ENCODE measurements around the gene IGFL2. TPM values are rescaled to one million over a fixed set of nuclear protein-coding genes. Genes with fewer than 3 reads are reported as not detected.
"Not testable (repeated sequence)": the region's sequence is repeated elsewhere in the genome, so short reads cannot be mapped to it uniquely, and the experiment has no call there.

The IGFL2 gene
- total RNA-seq, 2 donors from 2014 or later = not detected

DNA sequence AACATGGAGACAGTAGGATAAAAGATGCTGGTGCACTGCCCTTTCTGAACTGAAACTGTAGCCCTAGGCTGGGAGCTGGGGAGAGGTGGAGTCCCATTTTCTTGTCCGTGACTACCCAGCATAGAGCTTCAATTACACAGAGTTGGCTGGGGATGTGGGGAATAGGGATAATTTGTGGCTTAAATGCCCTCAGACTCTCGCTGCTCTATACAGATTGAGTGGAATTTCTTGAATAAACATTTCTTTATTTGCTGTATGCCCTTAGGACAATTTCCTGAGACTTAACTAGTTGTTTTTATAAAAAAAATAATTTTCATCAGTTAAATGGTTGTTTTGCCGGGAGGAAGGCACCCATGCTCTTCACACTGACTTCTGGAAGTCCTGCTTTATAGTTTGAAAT, 7.2 kb downstream of the IGFL2 start:
- Mint-ChIP-seq H3K36me3 (ENCODE audit: insufficient read depth in 2 of 2) (no peaks in the 10 kb centered on the region), H3K27me3 (ENCODE audit: low read depth) (peaks cover 82% of the 10 kb centered on the region), H3K4me3 (no peak overlapping the region), H3K9me3 (no peaks in the 10 kb centered on the region), H3K27ac (no peak overlapping the region), H3K4me1 (ENCODE audit: low read depth) (peaks cover 4% of the 10 kb centered on the region)
- DNase-seq (no peak), ATAC-seq (replicated peaks in 1 of 2) (no peak)

DNA sequence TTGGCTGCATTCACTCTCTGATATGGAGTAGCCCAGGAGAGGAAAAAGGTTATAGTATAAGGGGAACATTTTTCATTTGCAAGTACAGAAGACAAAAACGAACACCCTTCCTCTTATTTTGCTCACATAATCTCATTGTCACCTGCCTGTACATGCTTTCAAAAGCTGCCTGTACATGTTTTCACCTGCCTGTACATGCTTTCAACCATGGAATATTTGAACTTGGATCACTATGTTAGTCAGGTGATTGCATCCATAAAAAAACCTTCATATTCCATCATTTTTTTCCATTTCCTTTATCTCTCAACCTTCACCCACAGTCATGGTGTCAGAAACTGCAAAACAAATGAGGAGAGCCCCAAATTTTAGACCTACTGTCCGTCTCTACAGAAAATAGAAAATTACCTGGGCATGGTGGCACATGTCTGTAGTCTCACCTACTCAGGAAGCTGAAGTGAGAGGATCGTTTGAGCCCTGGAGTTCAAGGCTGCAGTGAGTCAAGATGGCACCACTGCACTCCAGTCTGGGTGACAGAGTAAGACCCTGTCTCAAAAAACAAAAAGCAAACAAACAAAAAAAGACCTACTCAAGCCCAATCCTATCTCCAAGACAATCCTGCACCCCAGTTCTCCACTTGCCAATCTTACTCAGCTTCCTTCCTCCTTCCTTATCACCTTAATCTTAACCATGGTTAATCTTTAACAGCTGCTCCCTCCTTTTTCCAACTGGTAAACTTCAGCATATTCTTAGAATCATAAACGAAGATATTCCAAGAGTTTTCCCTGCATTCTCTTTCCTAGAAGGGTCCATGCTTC, 11.6 kb downstream of the IGFL2 start:
- Mint-ChIP-seq H3K4me1 (ENCODE audit: low read depth) (no peaks in the 10 kb centered on the region), H3K27ac (no peak overlapping the region), H3K4me3 (no peak overlapping the region), H3K27me3 (ENCODE audit: low read depth) (peaks cover 74% of the 10 kb centered on the region), H3K9me3 (peaks cover 8 to 11% of the 10 kb centered on the region in 2 donors), H3K36me3 (ENCODE audit: insufficient read depth in 2 of 2) (peaks cover 7 to 8% of the 10 kb centered on the region in 2 donors)
- no peak for ATAC-seq (replicated peaks in 1 of 2)
- no peak for DNase-seq

DNA sequence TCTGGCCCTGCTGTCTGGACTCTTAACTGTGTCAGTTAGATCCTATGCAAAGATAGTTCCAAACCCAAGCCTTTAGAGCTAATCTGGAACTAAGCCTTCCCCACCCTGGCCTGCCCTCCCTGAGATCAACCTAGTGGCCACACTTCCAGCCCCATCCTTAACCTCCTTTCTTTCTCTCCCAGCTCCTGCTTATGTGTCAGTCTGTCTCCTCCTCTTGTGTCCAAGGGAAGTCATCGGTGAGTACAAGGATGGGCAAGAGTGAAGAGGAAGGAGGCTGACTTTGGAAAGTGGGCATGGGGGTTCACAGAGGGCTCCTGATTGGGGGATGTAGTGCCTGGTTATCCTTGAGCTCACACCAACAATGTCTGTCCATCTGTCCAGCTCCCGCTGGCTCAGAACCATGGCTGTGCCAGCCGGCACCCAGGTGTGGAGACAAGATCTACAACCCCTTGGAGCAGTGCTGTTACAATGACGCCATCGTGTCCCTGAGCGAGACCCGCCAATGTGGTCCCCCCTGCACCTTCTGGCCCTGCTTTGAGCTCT, 12.3 kb downstream of the IGFL2 start:
- no peak for ATAC-seq (replicated peaks in 1 of 2)
- peaks cover 7 to 8% of the 10 kb centered on the region in 2 donors for H3K36me3 Mint-ChIP-seq (ENCODE audit: insufficient read depth in 2 of 2)
- no peaks in the 10 kb centered on the region for H3K4me1 Mint-ChIP-seq (ENCODE audit: low read depth)
- H3K4me3 Mint-ChIP-seq = no peak overlapping the region
- no peak for DNase-seq
- H3K27me3 Mint-ChIP-seq (ENCODE audit: low read depth) = peaks cover 70% of the 10 kb centered on the region
- peaks cover 8 to 11% of the 10 kb centered on the region in 2 donors for H3K9me3 Mint-ChIP-seq
- H3K27ac Mint-ChIP-seq = no peak overlapping the region

DNA sequence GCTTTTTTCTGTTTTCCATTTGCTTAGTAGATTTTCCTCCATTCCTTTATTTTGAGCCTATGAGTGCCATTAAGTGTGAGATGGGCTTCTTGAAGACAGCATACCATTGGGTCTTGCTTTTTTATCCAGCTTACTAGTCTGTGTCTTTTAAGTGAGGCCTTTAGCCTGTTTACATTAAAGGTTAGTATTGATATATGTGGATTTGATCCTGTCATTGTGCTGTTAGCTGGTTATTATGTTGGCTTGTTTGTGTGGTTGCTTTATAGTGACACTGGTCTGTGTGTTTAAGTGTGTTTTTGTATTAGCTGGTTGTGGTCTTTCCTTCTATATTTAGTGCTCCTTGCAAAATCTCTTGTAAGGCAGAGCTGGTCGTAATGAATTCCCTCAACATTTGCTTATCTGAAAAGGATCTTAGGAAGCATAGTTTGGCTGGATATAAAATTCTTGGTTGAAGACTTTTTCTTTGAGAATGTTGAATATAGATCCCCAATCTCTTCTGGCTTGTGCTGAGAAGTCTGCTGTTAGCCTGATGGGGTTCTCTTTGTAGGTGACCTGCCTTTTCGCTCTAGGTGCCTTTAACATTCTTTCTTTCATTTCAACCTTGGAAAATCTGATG, 13.7 kb downstream of the IGFL2 start:
- H3K4me1 Mint-ChIP-seq (ENCODE audit: low read depth); H3K36me3 Mint-ChIP-seq (ENCODE audit: insufficient read depth in 2 of 2); ATAC-seq (replicated peaks in 1 of 2); DNase-seq; H3K4me3 Mint-ChIP-seq; H3K27ac Mint-ChIP-seq: not testable (repeated sequence)
- H3K9me3 Mint-ChIP-seq = peaks cover 8 to 11% of the 10 kb centered on the region in 2 donors
- peaks cover 56% of the 10 kb centered on the region for H3K27me3 Mint-ChIP-seq (ENCODE audit: low read depth)

DNA sequence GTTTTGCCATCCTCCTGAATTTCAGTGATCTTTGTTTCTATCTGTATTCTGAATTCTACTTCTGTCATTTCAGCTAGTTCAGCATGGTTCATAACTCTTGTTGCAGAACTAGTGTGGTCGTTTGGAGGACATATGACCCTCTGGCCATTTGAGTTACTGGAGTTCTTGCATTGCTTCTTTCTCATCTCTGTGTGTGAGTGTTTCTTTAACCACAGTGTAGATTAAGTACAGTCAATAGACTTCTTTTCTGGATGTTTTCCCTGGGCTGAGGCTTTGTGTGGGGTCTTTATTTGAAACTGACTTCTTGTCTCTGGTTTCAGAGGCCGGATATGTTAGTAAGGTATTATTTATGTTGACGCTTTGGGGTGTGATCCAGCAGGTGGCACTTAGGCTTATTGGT, 14.7 kb downstream of the IGFL2 start:
- Mint-ChIP-seq H3K27ac (no peak overlapping the region), H3K4me3 (no peak overlapping the region), H3K36me3 (ENCODE audit: insufficient read depth in 2 of 2) (peaks cover 7 to 8% of the 10 kb centered on the region in 2 donors), H3K4me1 (ENCODE audit: low read depth) (no peaks in the 10 kb centered on the region), H3K27me3 (ENCODE audit: low read depth) (peaks cover 55% of the 10 kb centered on the region), H3K9me3 (peaks cover 8 to 11% of the 10 kb centered on the region in 2 donors)
- no peak for DNase-seq
- ATAC-seq (replicated peaks in 1 of 2) = no peak

DNA sequence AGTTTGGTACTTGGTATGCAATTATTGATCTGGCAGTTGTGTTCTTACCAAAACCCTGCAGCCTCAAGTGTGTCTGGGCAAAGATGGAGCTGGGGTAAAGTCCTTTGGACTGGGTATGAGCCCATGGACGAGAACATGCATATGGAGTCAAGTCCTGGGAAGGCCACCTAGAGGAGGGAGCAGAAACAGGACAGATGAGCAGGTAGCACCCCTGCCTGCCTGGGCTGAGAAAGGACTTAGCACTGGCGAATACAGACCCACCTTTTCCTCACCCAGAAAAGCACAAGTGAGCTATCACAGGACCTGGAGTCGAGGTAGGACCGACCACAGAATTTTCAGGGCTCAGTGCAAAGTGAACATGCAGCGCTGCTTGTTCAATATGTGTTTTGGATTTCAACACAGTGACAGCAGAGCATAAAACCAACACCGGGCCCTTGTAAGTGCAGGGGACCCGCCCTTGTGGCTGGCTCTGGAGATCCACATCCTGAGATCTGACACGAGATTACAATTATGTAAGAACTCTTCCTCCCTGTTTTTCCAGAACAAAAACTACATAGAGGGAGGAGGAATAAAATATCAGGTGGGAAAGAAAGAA, 25.9 kb downstream of the IGFL2 start:
- Mint-ChIP-seq H3K4me1 (ENCODE audit: low read depth) (no peaks in the 10 kb centered on the region), H3K4me3 (no peak overlapping the region), H3K9me3 (peaks cover 3 to 5% of the 10 kb centered on the region in 2 donors), H3K27ac (no peak overlapping the region), H3K27me3 (ENCODE audit: low read depth) (peaks cover 75% of the 10 kb centered on the region), H3K36me3 (ENCODE audit: insufficient read depth in 2 of 2) (peaks cover 3 to 4% of the 10 kb centered on the region in 2 donors)
- no peak for DNase-seq
- no peak for ATAC-seq (replicated peaks in 1 of 2)

DNA sequence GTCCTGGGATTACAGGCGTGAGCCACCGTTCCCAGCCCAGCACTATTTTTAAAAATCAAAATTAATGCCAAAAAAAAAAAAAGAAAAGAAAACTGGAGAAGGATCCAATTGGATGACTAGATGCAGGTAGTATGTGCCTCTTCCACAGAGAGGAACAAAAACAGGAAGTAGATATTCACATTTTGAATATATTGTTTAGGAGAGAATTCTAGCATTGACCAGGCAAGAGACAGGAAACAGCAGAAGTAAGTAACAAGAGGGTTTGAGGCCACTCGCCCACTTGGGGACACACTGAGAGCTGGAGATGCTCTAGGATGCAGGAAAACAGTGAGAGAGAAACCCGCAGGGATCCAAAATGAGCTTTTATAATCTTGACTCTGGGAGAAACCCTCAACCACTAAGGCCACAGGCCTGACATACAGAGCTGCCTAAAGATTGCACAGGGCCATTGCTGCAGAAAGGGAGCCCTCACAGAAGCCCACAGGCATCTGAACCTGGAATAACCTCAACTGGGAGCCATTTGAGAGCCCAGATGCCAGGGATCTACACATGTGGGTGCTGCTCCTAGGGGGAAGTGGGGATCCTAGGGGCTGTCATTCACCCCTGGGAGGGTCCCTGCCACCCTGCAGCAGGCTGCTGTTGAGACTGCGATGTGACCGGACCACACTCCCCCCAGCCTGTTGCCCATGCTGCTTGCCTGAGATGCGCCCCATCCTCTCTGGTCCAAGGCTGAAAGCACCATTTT, 28.2 kb downstream of the IGFL2 start:
- H3K27ac Mint-ChIP-seq = no peak overlapping the region
- no peak overlapping the region for H3K4me3 Mint-ChIP-seq
- peaks cover 4% of the 10 kb centered on the region for H3K4me1 Mint-ChIP-seq (ENCODE audit: low read depth)
- H3K27me3 Mint-ChIP-seq (ENCODE audit: low read depth) = peaks cover 67% of the 10 kb centered on the region
- DNase-seq (no peak), ATAC-seq (replicated peaks in 1 of 2) (no peak)
- no peaks in the 10 kb centered on the region for H3K9me3 Mint-ChIP-seq
- no peaks in the 10 kb centered on the region for H3K36me3 Mint-ChIP-seq (ENCODE audit: insufficient read depth in 2 of 2)

DNA sequence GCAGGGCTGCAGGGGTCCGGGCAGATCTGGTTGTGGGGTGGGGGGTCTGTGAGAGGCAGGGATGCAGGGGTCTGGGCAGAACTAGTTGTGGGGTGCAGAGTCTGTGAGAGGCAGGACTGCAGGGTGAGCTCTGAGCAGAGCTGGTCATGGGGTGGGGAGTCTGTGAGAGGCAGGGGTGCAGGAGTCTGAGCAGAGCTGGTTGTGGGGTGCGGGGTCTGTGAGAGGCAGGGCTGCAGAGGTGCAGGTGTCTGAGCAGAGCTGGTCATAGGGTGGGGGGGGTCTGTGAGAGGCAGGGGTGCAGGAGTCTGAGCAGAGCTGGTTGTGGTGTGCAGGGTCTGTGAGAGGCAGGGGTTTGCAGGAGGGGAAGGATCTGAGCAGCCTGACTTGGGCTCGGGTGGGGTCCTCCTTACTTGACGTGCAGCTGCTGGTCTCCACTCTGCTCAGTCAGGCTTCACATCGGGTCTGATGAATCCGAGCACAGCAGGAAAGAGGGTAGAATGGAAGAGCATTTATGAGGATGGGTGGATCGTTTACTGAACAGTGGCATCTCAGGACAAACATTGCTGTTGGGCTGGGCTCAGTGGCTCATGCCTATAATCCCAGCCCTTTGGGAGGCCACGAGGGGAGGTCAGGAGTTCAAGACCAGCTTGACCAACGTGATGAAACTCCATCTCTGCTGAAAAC, 31.2 kb downstream of the IGFL2 start:
- Mint-ChIP-seq H3K27ac (no peak overlapping the region), H3K4me1 (ENCODE audit: low read depth) (peaks cover 22% of the 10 kb centered on the region), H3K9me3 (no peaks in the 10 kb centered on the region), H3K27me3 (ENCODE audit: low read depth) (peaks cover 60% of the 10 kb centered on the region), H3K36me3 (ENCODE audit: insufficient read depth in 2 of 2) (no peaks in the 10 kb centered on the region), H3K4me3 (no peak overlapping the region)
- no peak for DNase-seq
- no peak for ATAC-seq (replicated peaks in 1 of 2)

DNA sequence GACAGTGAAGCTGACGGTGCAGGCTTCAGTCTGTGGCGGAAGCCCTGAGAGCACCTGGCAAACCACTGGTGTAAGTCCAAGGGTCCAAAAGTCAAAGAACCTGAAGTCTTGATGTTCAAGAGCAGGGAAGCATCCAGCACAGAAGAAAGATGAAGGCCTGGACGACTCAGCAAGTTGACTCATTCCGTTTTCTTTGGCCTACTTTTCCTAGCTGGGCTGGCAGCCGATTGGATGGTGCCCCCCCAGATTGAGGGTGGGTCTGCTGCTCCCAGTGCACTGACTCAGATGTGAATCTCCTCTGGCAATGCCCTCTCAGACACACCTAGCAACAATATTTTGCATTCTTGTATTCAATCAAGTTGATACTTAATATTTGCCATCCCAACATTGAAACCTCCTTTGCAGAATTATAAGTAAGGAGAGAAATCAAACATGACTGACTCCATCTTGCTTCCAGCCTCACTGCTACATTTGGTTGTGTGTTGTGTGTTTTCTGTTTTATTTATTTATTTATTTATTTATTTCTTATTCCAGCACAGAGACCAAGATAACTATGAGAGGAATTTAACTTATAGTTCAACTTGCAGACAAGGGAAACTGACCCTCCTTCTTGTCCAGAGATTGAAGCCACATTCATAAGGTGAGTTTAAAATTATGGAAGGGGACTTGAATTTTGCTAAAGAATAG, 32.8 kb downstream of the IGFL2 start:
- Mint-ChIP-seq H3K36me3 (ENCODE audit: insufficient read depth in 2 of 2) (no peaks in the 10 kb centered on the region), H3K9me3 (no peaks in the 10 kb centered on the region), H3K27ac (no peak overlapping the region), H3K27me3 (ENCODE audit: low read depth) (peaks cover 63% of the 10 kb centered on the region), H3K4me1 (ENCODE audit: low read depth) (peaks cover 38% of the 10 kb centered on the region), H3K4me3 (no peak overlapping the region)
- no peak for ATAC-seq (replicated peaks in 1 of 2)
- DNase-seq = no peak

DNA sequence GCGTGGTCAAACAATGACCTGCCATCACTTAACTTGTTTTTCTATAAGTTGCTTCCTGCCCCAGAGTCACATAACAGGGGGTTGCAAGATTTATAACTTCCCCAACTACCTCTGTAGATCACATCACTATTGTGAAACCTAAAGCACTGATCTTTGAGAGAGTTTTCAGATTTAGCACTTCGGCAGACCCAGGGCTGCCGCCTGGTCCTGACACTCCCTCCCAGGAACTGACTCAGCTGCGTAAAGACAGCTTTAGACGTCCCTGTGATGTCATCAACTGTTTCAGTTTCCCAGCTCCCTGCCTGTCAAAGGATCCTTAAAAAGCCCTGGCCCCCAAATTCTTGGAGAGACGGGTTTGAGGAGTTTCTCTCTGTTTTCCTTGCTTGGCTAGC, 33.3 kb downstream of the IGFL2 start:
- H3K4me1 Mint-ChIP-seq (ENCODE audit: low read depth) = peaks cover 38% of the 10 kb centered on the region
- H3K4me3 Mint-ChIP-seq = peak overlapping the region; percentile 1 to 36
- peaks cover 64% of the 10 kb centered on the region for H3K27me3 Mint-ChIP-seq (ENCODE audit: low read depth)
- H3K27ac Mint-ChIP-seq = no peak overlapping the region
- H3K36me3 Mint-ChIP-seq (ENCODE audit: insufficient read depth in 2 of 2) = no peaks in the 10 kb centered on the region
- DNase-seq (peak; percentile 22 to 48), ATAC-seq (replicated peaks in 1 of 2) (peak; percentile 83 to 94)
- no peaks in the 10 kb centered on the region for H3K9me3 Mint-ChIP-seq

DNA sequence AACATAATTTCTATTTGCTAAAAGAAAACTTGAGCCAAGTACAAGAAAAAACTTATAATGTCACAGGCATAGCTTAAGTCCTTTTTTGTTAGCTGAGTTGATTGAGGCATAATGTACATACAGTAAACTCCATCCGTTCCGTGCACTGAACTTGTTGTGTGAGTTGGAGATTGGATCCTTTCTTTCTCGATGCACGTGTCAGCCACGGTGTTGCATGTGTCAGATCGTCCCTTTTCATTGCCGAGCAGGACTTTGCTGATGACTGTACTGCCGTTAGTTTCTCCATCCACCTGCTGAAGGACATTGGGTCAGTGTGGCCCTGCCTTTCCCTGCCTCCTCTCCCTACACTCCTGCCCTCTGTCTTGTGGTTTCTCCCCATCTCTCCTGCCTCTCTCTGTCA, 34.4 kb downstream of the IGFL2 start:
- Mint-ChIP-seq H3K4me1 (ENCODE audit: low read depth) (peaks cover 38% of the 10 kb centered on the region), H3K27me3 (ENCODE audit: low read depth) (peaks cover 63% of the 10 kb centered on the region), H3K27ac (no peak overlapping the region), H3K9me3 (no peaks in the 10 kb centered on the region), H3K36me3 (ENCODE audit: insufficient read depth in 2 of 2) (no peaks in the 10 kb centered on the region), H3K4me3 (no peak overlapping the region)
- no peak for ATAC-seq (replicated peaks in 1 of 2)
- no peak for DNase-seq

Measured in activated T-cell treated with anti-CD3 and anti-CD28 coated beads, Interleukin-2, amount 50 U/mL, for 72 hours (primary cell).